Stomach (tissue), 9 donors: ENCODE results near the gene MSI2. TPM values are rescaled to one million over a fixed set of nuclear protein-coding genes. Genes with fewer than 3 reads are reported as not detected.
A peak's percentile ranks its signal among the peaks of the same experiment; 100 is the strongest.

ENCODE experiments used
- DNase-seq, 2 donors: peaks; one replicate each; pipeline versions ENCODE4 v3.0.0 to v3.0.0-alpha.2; 2013 to 2019
- H3K27ac ChIP-seq, 5 donors: fragments of 200-600 bp in 4 of 5; sonication (generic) in 4 of 5; one replicate each; pipeline ENCODE4 v1.5.1; 2013 to 2019; ENCODE audit warnings: mild to moderate bottlenecking in 1 of 5, moderate library complexity in 1 of 5
- H3K27me3 ChIP-seq, 3 donors: fragments of 200-600 bp; sonication (generic); one replicate each; pipeline ENCODE4 v1.5.1; 2017 to 2019; ENCODE audit warnings: mixed run types in 1 of 3
- H3K36me3 ChIP-seq, 4 donors: fragments of 200-600 bp; sonication (generic); 1 replicate in 3 of 4; 2 replicates in 1 of 4; pipeline ENCODE4 v1.5.1; 2016 to 2019
- H3K4me1 ChIP-seq, 4 donors: fragments of 200-600 bp; sonication (generic); one replicate each; pipeline ENCODE4 v1.5.1; 2016 to 2019
- H3K4me3 ChIP-seq, 4 donors: fragments of 200-600 bp; sonication (generic) in 3 of 4; one replicate each; pipeline ENCODE4 v1.5.1; 2016 to 2019; ENCODE audit warnings: mild to moderate bottlenecking in 1 of 4
- H3K9me3 ChIP-seq, 4 donors: fragments of 200-600 bp; sonication (generic); one replicate each; pipeline ENCODE4 v1.5.1; 2016 to 2019
- EP300 ChIP-seq: sonication (generic); formaldehyde crosslinking; IDR thresholded peaks from one replicate; pipeline ENCODE4 v1.6.1; 2017; ENCODE audit warnings: antibody characterized with exemption
- POLR2A ChIP-seq, 4 donors: fragments of 450-650 bp; IDR thresholded peaks; one replicate each; pipeline ENCODE4 v1.6.1; 2016; ENCODE audit warnings: antibody characterized with exemption in 4 of 4, control low read depth in 2 of 4, mild to moderate bottlenecking in 1 of 4, moderate library complexity in 1 of 4
- POLR2AphosphoS5 ChIP-seq, 3 donors: sonication (generic); formaldehyde crosslinking; IDR thresholded peaks; one replicate each; pipeline ENCODE4 v1.6.1; 2016; ENCODE audit warnings: antibody characterized with exemption in 3 of 3
- WGBS, 5 donors: extraction: QIAGEN DNeasy Blood & Tissue Kit in 3 of 5; methylation state at CpG; one replicate each; pipeline versions ENCODE4 v1.1.5 to v1.1.7; 2013 to 2018; 5-methylcytosine and 5-hydroxymethylcytosine counted together
- intact Hi-C: fragments of 100-400 bp; cut with DNase I; formaldehyde crosslinking; loops from one replicate; pipeline ENCODE4 v1.15.1; 2023; ENCODE audit warnings: low total_unique reads
- polyA plus RNA-seq, 3 donors: library from polyadenylated mRNA; stranded (reverse); fragments of 200-250 nt; gene quantifications; one replicate each; pipeline ENCODE4 v1.2.3, GENCODE V29; 2013
- total RNA-seq, 5 donors: library from RNA; depleted of rRNA; stranded (reverse); fragments of >200 nt; gene quantifications; one replicate each; pipeline versions ENCODE4 v1.1.0 to v1.2.3, GENCODE V29; 2014 to 2016
- TF ChIP-seq, protein P1 (sequence below), 7 experiments: fragments of 450-650 bp in 4 of 7; fragments of 200-600 bp in 3 of 7; sonication (generic) in 3 of 7; IDR thresholded peaks; one replicate each; pipeline ENCODE4 v1.5.1; 2016 to 2019; ENCODE audit warnings: antibody characterized with exemption in 7 of 7, control low read depth in 2 of 7, mild to moderate bottlenecking in 1 of 7
- donor health status: healthy with polysubstance abuse.
- donor health status: Bipolar disorder and iron deficiency.
- donor health status: healthy.

The MSI2 gene
- total and polyA plus RNA-seq, 8 donors = 8.3 to 72.4 (median 22.9) TPM

DNA sequence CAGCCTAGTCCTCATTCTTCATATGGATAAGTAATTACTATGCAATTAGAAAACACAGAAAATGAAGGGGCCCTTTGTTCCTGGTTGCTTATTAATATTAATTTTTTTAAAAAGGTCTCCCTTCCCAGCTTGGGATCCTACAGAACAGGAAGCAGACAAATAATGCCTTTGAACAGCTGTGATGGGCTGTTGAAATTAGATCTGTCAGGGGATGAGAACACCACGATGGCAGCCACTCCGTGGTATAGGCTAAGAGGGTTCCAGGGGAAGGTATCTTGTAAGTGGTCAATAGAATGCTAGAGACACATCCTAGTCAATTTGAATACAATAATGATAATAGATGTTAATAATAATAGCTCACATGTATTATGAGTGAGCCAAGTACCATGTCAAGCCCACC lies 405.7 kb downstream of the MSI2 start:
- no peak for TF ChIP-seq POLR2A (IDR thresholded peaks at IDR 0.05)

DNA sequence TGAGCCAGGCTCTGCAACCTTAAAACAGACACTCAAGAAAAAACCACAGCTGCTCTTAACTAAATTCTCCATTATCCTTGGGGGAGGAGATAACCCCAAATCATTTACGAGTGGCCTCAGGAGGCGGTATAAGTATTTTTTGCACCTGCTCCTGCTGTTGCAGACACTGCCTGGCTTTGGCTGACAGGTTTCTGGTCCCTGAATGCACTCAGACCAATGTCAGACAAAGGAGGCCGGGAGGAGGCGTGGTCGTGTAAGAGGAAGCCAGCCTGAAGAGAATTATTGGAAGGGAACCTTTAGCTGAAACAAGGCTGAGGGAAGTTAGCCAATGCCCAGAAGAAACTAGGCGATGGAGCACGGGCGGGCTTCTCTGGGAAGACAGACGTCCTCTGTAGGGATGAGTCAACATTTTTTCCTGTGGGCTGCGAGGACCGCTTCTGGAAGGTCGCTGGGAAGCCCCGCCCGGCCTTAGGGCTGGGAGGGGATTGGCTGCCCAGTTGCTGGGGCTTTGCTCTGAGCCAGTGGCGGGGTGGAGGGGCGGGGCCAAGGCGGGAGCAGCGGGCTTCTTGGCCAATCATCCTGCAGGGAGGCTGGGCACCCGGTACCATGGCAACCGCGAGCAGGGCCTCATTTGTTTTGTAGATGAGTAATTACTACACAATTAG lies 406.5 kb downstream of the MSI2 start:
- DNase-seq = peak; percentile 92 to 98
- 6 to 28% (median 10%) methylated on average over 16 to 21 of the region's 21 CpGs for WGBS, 5 donors
- Histone ChIP-seq H3K36me3 (peaks cover 0 to 3% (median 0%) of the 10 kb centered on the region in 4 donors), H3K4me1 (peaks cover 7 to 43% (median 24%) of the 10 kb centered on the region in 4 donors), H3K4me3 (peak overlapping the region; percentile 29 to 39 (median 34)), H3K9me3 (no peaks in the 10 kb centered on the region), H3K27me3 (no peaks in the 10 kb centered on the region), H3K27ac (peak overlapping the region; percentile 61 to 88 (median 82))
- intact Hi-C loops = no loop called here
- TF ChIP-seq POLR2AphosphoS5 (IDR thresholded peaks at IDR 0.05) (peak; percentile 21 to 48 (median 27)), POLR2A (IDR thresholded peaks at IDR 0.05) (no peak)
- TF ChIP-seq, protein P1, sequence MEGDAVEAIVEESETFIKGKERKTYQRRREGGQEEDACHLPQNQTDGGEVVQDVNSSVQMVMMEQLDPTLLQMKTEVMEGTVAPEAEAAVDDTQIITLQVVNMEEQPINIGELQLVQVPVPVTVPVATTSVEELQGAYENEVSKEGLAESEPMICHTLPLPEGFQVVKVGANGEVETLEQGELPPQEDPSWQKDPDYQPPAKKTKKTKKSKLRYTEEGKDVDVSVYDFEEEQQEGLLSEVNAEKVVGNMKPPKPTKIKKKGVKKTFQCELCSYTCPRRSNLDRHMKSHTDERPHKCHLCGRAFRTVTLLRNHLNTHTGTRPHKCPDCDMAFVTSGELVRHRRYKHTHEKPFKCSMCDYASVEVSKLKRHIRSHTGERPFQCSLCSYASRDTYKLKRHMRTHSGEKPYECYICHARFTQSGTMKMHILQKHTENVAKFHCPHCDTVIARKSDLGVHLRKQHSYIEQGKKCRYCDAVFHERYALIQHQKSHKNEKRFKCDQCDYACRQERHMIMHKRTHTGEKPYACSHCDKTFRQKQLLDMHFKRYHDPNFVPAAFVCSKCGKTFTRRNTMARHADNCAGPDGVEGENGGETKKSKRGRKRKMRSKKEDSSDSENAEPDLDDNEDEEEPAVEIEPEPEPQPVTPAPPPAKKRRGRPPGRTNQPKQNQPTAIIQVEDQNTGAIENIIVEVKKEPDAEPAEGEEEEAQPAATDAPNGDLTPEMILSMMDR (IDR thresholded peaks at IDR 0.05) = peak in 1 of 7 experiments; percentile 13

More for the DNA sequence above, 405.7 kb downstream of the MSI2 start:
- Histone ChIP-seq H3K4me3 (no peak overlapping the region), H3K9me3 (no peaks in the 10 kb centered on the region), H3K27ac (peak overlapping the region in 4 of 5 donors; percentile 79 to 88 (median 84)), H3K36me3 (peaks cover 0 to 3% (median 0%) of the 10 kb centered on the region in 4 donors), H3K27me3 (no peaks in the 10 kb centered on the region), H3K4me1 (peaks cover 7 to 37% (median 24%) of the 10 kb centered on the region in 4 donors)
- intact Hi-C loops = no loop called here
- DNase-seq = no peak
- WGBS, 5 donors = 71 to 85% (median 84%) methylated on average over 2 of the region's 2 CpGs

DNA sequence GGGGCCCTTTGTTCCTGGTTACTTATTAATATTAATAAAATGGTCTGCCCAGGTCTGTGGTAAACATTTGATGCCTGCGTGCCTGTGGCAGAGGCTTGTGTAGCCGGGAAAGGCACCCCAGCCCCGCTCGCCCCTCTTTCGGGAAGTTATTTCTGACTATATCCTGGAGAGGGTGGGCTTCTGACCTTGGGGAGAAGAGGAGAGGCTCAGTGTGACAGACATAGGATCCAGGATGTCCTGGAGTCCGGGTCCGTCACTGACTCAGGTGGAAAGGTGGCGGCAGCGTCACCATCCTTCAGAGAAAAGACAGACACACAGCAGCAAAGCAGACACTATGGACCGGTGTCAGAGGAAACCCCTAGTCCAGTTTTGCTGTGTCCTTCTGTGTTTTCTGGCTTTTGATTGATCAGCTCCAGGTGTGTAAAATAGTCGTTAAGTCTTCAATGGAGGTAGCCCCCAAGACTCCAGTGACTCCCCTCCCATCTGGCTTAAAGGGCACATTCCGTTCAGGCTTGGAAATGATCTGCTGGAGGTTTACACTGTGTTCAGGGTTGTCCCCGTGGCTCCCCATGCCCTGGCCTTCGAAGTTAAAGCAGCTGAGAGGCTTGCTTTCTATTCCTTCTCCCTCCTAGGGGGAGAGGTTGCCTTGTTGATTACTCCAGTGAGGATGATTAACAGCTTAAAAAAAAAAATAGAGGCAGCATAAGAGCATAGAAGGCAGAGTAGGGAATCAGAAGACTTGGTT lies 407.2 kb downstream of the MSI2 start:
- H3K36me3 ChIP-seq = peaks cover 0 to 3% (median 0%) of the 10 kb centered on the region in 4 donors
- peaks cover 7 to 43% (median 24%) of the 10 kb centered on the region in 4 donors for H3K4me1 ChIP-seq
- peak overlapping the region; percentile 29 to 39 (median 34) for H3K4me3 ChIP-seq
- no peaks in the 10 kb centered on the region for H3K27me3 ChIP-seq
- peak in 1 of 2 donors; percentile 29 for DNase-seq
- WGBS, 5 donors = 73 to 81% (median 80%) methylated on average over 14 of the region's 14 CpGs
- peak overlapping the region; percentile 56 to 88 (median 82) for H3K27ac ChIP-seq
- intact Hi-C loops = no loop called here
- TF ChIP-seq, protein P1 (IDR thresholded peaks at IDR 0.05) = no peak
- TF ChIP-seq EP300 (no peak), POLR2AphosphoS5 (IDR thresholded peaks at IDR 0.05) (no peak)
- no peaks in the 10 kb centered on the region for H3K9me3 ChIP-seq

DNA sequence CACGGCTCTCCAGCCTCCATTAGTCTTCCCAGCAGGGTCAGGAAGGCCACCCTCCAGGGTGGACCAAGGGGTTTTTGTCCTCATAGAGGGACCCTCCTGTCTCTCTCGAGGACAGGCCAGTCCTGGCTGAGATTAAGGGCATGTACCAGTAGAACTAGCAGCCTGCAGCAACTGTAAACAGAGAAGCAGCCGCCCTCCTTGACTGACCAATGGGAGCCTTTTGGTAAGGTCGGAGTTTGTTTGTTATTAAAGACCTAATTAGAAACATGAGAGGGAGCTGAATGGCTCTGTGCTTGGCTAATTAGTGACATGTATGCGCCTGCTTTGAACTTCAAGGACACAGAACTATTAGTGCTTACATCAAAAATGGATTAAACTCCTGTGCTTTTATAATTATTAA lies 408.8 kb downstream of the MSI2 start:
- no peak for DNase-seq
- intact Hi-C loops = loop anchor here (5.0 kb wide), 1 partner anchor 63 kb away; no protein-coding TSS in a partner anchor
- Histone ChIP-seq H3K9me3 (no peaks in the 10 kb centered on the region), H3K27ac (peak overlapping the region in 4 of 5 donors; percentile 16 to 88 (median 58)), H3K36me3 (no peaks in the 10 kb centered on the region), H3K27me3 (no peaks in the 10 kb centered on the region), H3K4me1 (peaks cover 7 to 43% (median 24%) of the 10 kb centered on the region in 4 donors), H3K4me3 (no peak overlapping the region)
- 41 to 57% (median 46%) methylated on average over 5 of the region's 5 CpGs for WGBS, 5 donors
- no peak for TF ChIP-seq EP300
- TF ChIP-seq, protein P1 (IDR thresholded peaks at IDR 0.05) = no peak
- TF ChIP-seq POLR2AphosphoS5 (IDR thresholded peaks at IDR 0.05) = no peak
- no peak for TF ChIP-seq POLR2A (IDR thresholded peaks at IDR 0.05)
